Measurements from ENCODE around the gene AADACL4. TPM values are rescaled to one million over a fixed set of nuclear protein-coding genes. Genes with fewer than 3 reads are reported as not detected.

Gene AADACL4
- total and polyA plus RNA-seq, 9 of the 15 experiments (the other 6 are each of a cell fraction or from before 2014, with no cell fraction given): not detected

- TF ChIP-seq ZMIZ1 (IDR thresholded peaks at IDR 0.05; ENCODE audit: low read depth in 2 of 2, low read length in 2 of 2) (0 out of 4 replicates have a peak, but pooled peaks of 1 of the 2 experiments have one; percentile 20), NR0B1 (IDR thresholded peaks at IDR 0.05; ENCODE audit: partially characterized antibody) (no peak), CHD7 (IDR thresholded peaks at IDR 0.05; ENCODE audit: low read depth, low read length) (no peak), MTF1 (CRISPR knock-in tag; IDR thresholded peaks at IDR 0.05; ENCODE audit: borderline replicate concordance) (no peak), ZNF165 (CRISPR knock-in tag; IDR thresholded peaks at IDR 0.05; ENCODE audit: borderline replicate concordance) (no peak), RBM39 (optimal IDR thresholded peaks at IDR 0.05; ENCODE audit: low read depth, low read length) (peak; percentile 57), MTA2 (IDR thresholded peaks at IDR 0.05; ENCODE audit: low read depth) (no peak), CREM (IDR thresholded peaks at IDR 0.05; ENCODE audit: low read depth) (peak; percentile 24; the same call in 1 of the 2 replicates), ZNF274 (IDR thresholded peaks at IDR 0.05; ENCODE audit: borderline replicate concordance, low read depth, low read length) (no peak), NR2C1 (IDR thresholded peaks at IDR 0.05) (no peak), NR2C1 (tag; IDR thresholded peaks at IDR 0.05) (no peak)
Observed at GRCh38 chr1:12617901-12618660, 25.8 kb upstream of the AADACL4 start, which contains the start of gene DHRS3 (continued).

Measured in K562 (cell line).